Epithelial cell of esophagus (primary cell): ENCODE measurements around the gene STARD9.
A peak's percentile ranks its signal among the peaks of the same experiment; 100 is the strongest.

ENCODE experiments used
- DNase-seq: peaks from one replicate; pipeline ENCODE4 v3.0.0; 2010; ENCODE audit warnings: low read depth
- H3K4me3 ChIP-seq: 2 replicates; pipeline ENCODE4 v1.5.1; 2011; ENCODE audit warnings: mild to moderate bottlenecking, low read length, control low read depth
- TF ChIP-seq, protein P1 (sequence below): IDR thresholded peaks from 2 replicates; pipeline ENCODE4 v1.5.1; 2011; ENCODE audit warnings: low read depth, mild to moderate bottlenecking, low read length, control low read depth, inconsistent platforms; ENCODE audit not compliant: insufficient read depth; ENCODE audit errors: missing control alignments

Gene STARD9

GRCh38 chr15:42727750-42728381 is 152.5 kb downstream of the STARD9 start:
- peak; percentile 37 for DNase-seq
- no peak overlapping the region for H3K4me3 ChIP-seq
- TF ChIP-seq, protein P1, sequence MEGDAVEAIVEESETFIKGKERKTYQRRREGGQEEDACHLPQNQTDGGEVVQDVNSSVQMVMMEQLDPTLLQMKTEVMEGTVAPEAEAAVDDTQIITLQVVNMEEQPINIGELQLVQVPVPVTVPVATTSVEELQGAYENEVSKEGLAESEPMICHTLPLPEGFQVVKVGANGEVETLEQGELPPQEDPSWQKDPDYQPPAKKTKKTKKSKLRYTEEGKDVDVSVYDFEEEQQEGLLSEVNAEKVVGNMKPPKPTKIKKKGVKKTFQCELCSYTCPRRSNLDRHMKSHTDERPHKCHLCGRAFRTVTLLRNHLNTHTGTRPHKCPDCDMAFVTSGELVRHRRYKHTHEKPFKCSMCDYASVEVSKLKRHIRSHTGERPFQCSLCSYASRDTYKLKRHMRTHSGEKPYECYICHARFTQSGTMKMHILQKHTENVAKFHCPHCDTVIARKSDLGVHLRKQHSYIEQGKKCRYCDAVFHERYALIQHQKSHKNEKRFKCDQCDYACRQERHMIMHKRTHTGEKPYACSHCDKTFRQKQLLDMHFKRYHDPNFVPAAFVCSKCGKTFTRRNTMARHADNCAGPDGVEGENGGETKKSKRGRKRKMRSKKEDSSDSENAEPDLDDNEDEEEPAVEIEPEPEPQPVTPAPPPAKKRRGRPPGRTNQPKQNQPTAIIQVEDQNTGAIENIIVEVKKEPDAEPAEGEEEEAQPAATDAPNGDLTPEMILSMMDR, result no peak

DNA sequence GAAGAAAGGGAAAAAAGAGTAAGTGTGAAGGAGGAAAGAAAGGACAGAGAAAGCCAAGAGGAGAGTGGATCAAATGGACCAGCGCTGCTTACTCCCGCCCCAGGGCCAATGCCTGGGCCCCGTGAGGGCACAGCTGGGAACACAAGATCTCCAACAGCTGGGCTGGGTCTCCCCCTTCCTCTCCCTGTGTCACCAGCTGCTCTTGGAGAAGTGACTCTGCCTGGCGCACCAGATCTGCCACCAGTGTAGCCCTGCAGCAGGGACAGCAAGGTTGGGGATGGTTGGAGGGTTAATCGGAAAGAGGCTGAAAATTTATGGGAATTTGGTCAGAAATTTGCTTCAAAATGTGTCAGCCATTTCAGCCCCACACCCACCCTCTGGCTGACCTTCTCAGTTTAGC is 153.2 kb downstream of the STARD9 start:
- DNase-seq, result no peak
- TF ChIP-seq, protein P1, result no peak
- H3K4me3 ChIP-seq, result no peak overlapping the region

GRCh38 chr15:42728972-42729371 is 153.6 kb downstream of the STARD9 start:
- TF ChIP-seq, protein P1, result no peak
- no peak overlapping the region for H3K4me3 ChIP-seq
- DNase-seq, result no peak

DNA sequence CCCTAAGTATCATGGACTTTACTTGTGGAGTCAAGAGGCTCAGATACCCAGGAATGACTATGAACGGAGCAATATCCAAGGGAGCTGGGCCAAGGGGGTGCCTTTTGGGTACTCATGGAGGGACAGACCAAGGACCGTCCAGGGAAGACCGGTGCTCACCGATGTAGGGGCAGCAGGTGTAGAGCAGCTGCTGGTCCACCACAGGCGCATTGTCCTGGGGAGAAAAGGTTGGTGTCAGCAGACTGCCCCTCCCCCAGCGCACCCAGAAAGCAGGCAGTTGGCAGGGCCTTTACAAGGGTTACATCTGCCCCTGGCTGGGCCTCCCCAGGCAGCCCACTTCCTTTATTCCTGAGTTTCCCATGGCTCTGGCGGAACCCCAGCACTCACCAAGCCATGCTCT is 154.0 kb downstream of the STARD9 start:
- H3K4me3 ChIP-seq, result no peak overlapping the region
- no peak for DNase-seq
- TF ChIP-seq, protein P1, result no peak

DNA sequence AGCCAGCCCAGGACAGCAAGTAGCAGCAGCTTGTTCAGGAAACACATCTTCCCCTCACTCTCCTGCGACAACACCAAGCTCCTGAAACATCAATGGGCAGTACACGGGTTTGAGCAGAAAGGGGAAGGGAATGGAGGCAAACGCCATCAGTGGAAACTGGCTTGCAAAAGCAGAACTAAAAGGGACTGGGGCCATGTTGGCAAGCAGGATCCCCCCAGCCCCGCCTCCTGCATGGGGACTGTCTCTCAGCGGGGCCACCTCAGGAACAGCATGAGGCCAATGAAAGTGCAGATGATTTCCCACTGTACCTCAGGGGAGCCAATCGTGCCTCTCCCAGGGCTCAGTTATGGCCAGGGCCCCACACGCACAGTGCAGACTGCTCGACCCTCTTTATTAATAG is 154.7 kb downstream of the STARD9 start:
- H3K4me3 ChIP-seq, result no peak overlapping the region
- no peak for DNase-seq
- TF ChIP-seq, protein P1, result no peak

- no peak overlapping the region for H3K4me3 ChIP-seq
- no peak for DNase-seq
- TF ChIP-seq, protein P1, result no peak
Observed at GRCh38 chr15:42730536-42730935, 155.1 kb downstream of the STARD9 start.

GRCh38 chr15:42731461-42731860 is 156.1 kb downstream of the STARD9 start:
- no peak overlapping the region for H3K4me3 ChIP-seq
- TF ChIP-seq, protein P1, result no peak
- DNase-seq, result no peak
